Loucy (cell line): ENCODE measurements around the gene GNB1.

Source experiments
- H2AFZ ChIP-seq: fragments of 200-600 bp; sonication (generic); 2 replicates; pipeline ENCODE4 v1.6.0; 2016; ENCODE audit warnings: antibody characterized with exemption, mild to moderate bottlenecking, low read length, moderate library complexity
- H3F3A ChIP-seq: fragments of 200-600 bp; 2 replicates; pipeline ENCODE4 v1.6.0; 2016; ENCODE audit warnings: antibody characterized with exemption, low read depth, mild to moderate bottlenecking
- H3K27me3 ChIP-seq: fragments of 200-600 bp; sonication (generic); 2 replicates; pipeline ENCODE4 v1.6.1; 2014; ENCODE audit warnings: low read length, mild to moderate bottlenecking; ENCODE audit not compliant: insufficient read depth, poor library complexity, severe bottlenecking
- H3K36me3 ChIP-seq: fragments of 200-600 bp; sonication (generic); 2 replicates; pipeline ENCODE4 v1.6.1; 2016; ENCODE audit warnings: low read length; ENCODE audit not compliant: insufficient read depth
- H3K4me1 ChIP-seq: fragments of 200-600 bp; sonication (generic); 2 replicates; pipeline ENCODE4 v1.5.1; 2014; ENCODE audit warnings: low read length, mild to moderate bottlenecking; ENCODE audit not compliant: insufficient read depth, poor library complexity, severe bottlenecking
- H3K4me2 ChIP-seq: fragments of 200-600 bp; sonication (generic); 2 replicates; pipeline ENCODE4 v1.6.0; 2014; ENCODE audit warnings: antibody characterized with exemption, low read length, low read depth, mild to moderate bottlenecking; ENCODE audit not compliant: poor library complexity, severe bottlenecking
- H3K4me3 ChIP-seq: fragments of 200-600 bp; sonication (generic); 2 replicates; pipeline ENCODE4 v1.5.1; 2014; ENCODE audit warnings: low read length, mild to moderate bottlenecking, mixed read lengths; ENCODE audit not compliant: poor library complexity, severe bottlenecking
- H3K79me2 ChIP-seq: fragments of 200-600 bp; sonication (generic); 2 replicates; pipeline ENCODE4 v1.6.1; 2014; ENCODE audit warnings: low read length; ENCODE audit not compliant: insufficient read depth
- H3K9ac ChIP-seq: fragments of 200-600 bp; sonication (generic); 2 replicates; pipeline ENCODE4 v1.6.0; 2014; ENCODE audit warnings: mild to moderate bottlenecking, low read depth, low read length, moderate library complexity; ENCODE audit not compliant: poor library complexity, severe bottlenecking
- H3K9me2 ChIP-seq: fragments of 200-600 bp; sonication (generic); replicated peaks from 2 replicates; pipeline ENCODE4 v1.6.1; 2016; ENCODE audit warnings: low read depth, low read length, mixed read lengths
- H3K9me3 ChIP-seq: fragments of 200-600 bp; sonication (generic); 2 replicates; pipeline ENCODE4 v1.6.1; 2014; ENCODE audit warnings: mild to moderate bottlenecking, antibody characterized with exemption, low read length, low read depth; ENCODE audit not compliant: insufficient read depth
- H4K20me1 ChIP-seq: fragments of 200-600 bp; sonication (generic); 2 replicates; pipeline ENCODE4 v1.6.0; 2014; ENCODE audit warnings: antibody characterized with exemption, low read length, mild to moderate bottlenecking; ENCODE audit not compliant: insufficient read depth, poor library complexity, severe bottlenecking
- EZH2phosphoT487 ChIP-seq: fragments of 200-600 bp; IDR thresholded peaks from 2 replicates; pipeline ENCODE4 v1.6.1; 2018; ENCODE audit warnings: antibody characterized with exemption, mild to moderate bottlenecking, moderate library complexity, borderline replicate concordance
- TF ChIP-seq, protein P1 (sequence below): fragments of 200-600 bp; sonication (generic); conservative IDR thresholded peaks from 2 replicates; pipeline ENCODE4 v1.5.1; 2014; ENCODE audit warnings: mild to moderate bottlenecking, antibody characterized with exemption, low read length

The GNB1 gene

DNA sequence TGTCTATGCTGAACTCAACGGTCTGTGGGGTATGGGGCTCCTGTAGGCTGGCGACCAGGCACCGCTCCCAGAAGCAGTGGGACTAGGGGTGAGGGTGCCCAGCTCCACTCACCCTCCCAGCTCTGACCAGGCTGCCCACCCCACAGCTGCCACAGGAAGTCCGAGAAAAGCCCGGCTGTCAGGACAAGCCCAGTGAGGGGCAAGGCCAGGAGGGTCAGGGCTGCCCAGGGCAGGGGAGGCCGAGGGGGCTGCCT is 31.7 kb upstream of the GNB1 start:
- Histone ChIP-seq H4K20me1 (no peaks in the 10 kb centered on the region), H3K9me3 (no peaks in the 10 kb centered on the region), H3K36me3 (no peaks in the 10 kb centered on the region), H3K9ac (no peak overlapping the region), H3K4me1 (no peaks in the 10 kb centered on the region), H2AFZ (no peak overlapping the region), H3F3A (no peaks in the 10 kb centered on the region), H3K79me2 (no peaks in the 10 kb centered on the region), H3K27me3 (no peaks in the 10 kb centered on the region), H3K9me2 (no peaks in the 10 kb centered on the region), H3K4me2 (no peak overlapping the region), H3K4me3 (no peak overlapping the region)
- TF ChIP-seq, protein P1, sequence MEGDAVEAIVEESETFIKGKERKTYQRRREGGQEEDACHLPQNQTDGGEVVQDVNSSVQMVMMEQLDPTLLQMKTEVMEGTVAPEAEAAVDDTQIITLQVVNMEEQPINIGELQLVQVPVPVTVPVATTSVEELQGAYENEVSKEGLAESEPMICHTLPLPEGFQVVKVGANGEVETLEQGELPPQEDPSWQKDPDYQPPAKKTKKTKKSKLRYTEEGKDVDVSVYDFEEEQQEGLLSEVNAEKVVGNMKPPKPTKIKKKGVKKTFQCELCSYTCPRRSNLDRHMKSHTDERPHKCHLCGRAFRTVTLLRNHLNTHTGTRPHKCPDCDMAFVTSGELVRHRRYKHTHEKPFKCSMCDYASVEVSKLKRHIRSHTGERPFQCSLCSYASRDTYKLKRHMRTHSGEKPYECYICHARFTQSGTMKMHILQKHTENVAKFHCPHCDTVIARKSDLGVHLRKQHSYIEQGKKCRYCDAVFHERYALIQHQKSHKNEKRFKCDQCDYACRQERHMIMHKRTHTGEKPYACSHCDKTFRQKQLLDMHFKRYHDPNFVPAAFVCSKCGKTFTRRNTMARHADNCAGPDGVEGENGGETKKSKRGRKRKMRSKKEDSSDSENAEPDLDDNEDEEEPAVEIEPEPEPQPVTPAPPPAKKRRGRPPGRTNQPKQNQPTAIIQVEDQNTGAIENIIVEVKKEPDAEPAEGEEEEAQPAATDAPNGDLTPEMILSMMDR, result no peak
- no peak for TF ChIP-seq EZH2phosphoT487

DNA sequence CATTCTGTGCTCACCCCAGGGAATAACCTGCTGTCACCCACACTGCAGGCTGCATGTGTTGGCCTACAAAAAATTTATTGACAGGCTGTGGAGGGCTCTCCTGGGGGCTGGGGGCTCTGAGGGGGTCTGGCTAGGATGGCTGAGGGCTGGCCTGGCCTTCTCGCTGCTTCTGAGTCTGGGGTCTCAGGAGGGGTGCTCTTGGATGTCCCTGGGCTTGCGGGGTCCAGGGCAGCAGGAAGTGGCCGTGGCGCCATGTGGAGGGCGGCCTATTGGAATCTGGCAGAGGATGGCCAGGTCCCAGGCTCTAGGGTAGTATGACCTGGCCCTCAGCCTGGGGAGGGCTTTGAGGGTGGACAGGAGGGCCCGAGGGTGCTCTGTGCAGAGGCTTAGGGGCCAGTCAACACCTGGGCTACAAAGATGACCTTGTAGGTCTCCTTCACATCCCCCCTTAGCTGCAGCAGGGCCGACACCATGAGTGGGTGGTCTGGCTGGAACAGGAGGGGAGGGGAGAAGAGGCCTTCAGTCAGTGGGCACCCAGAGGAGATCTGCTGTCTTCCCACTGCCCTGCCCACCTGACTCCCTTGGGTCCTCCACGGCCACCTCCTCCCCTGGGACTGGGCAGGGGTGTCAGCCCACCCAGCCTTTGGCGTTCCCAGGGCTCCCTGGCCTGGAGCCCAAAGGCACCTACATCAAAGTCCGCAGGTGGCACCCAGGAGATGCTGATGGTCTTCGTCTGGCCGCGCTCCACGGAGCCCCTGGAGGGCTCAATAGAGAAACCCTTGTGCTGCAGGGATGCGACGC is 31.2 kb upstream of the GNB1 start:
- TF ChIP-seq, protein P1, result no peak
- no peak for TF ChIP-seq EZH2phosphoT487
- no peaks in the 10 kb centered on the region for H3F3A ChIP-seq
- no peaks in the 10 kb centered on the region for H3K9me2 ChIP-seq
- no peaks in the 10 kb centered on the region for H4K20me1 ChIP-seq
- H3K9ac ChIP-seq, result no peak overlapping the region
- H3K4me2 ChIP-seq, result no peak overlapping the region
- H3K79me2 ChIP-seq, result no peaks in the 10 kb centered on the region
- no peak overlapping the region for H2AFZ ChIP-seq
- no peaks in the 10 kb centered on the region for H3K27me3 ChIP-seq
- H3K36me3 ChIP-seq, result no peaks in the 10 kb centered on the region
- H3K9me3 ChIP-seq, result no peaks in the 10 kb centered on the region
- no peak overlapping the region for H3K4me3 ChIP-seq
- H3K4me1 ChIP-seq, result no peaks in the 10 kb centered on the region

DNA sequence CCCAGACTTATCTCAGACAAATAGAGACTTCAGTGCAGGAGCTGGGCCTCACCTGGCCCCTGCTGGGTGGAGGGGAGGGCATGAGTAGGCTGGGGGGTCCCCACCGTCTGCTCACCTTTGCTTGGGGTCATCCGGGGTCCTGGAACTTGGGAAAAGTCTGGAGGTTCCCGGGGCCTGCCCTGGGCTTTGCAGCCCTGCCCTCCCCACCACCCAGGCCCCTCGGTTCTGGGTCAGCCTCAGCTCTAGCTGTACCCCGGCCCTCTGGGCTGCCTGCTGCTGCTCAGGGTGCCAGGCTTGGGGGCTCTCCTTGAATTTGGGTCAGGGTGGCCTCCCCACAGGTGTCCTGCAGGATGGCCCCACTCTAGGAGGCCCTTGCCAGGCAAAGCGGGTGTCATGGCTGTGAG is 30.6 kb upstream of the GNB1 start:
- Histone ChIP-seq H3K4me3 (no peak overlapping the region), H3K9ac (no peak overlapping the region), H3K36me3 (no peaks in the 10 kb centered on the region), H3K9me3 (no peaks in the 10 kb centered on the region), H2AFZ (no peak overlapping the region), H3K79me2 (no peaks in the 10 kb centered on the region), H4K20me1 (no peaks in the 10 kb centered on the region), H3F3A (no peaks in the 10 kb centered on the region), H3K4me2 (no peak overlapping the region), H3K4me1 (no peaks in the 10 kb centered on the region), H3K9me2 (no peaks in the 10 kb centered on the region), H3K27me3 (no peaks in the 10 kb centered on the region)
- TF ChIP-seq, protein P1, result no peak
- no peak for TF ChIP-seq EZH2phosphoT487
